Fibroblast of pulmonary artery (primary cell): ENCODE results near the gene VPREB1.

Source experiments
- DNase-seq: peaks from one replicate; pipeline ENCODE4 v3.0.0-alpha.2; 2010; ENCODE audit warnings: low read depth
- H3K4me3 ChIP-seq: replicated peaks from 2 replicates; pipeline ENCODE4 v1.5.1; 2011; ENCODE audit warnings: low read depth, mild to moderate bottlenecking, control low read depth, low read length, moderate library complexity
- CTCF ChIP-seq: IDR thresholded peaks from 2 replicates; pipeline ENCODE4 v1.5.1; 2011; ENCODE audit warnings: mild to moderate bottlenecking, control low read depth, low read length, inconsistent platforms; ENCODE audit errors: missing control alignments

The VPREB1 gene

DNA sequence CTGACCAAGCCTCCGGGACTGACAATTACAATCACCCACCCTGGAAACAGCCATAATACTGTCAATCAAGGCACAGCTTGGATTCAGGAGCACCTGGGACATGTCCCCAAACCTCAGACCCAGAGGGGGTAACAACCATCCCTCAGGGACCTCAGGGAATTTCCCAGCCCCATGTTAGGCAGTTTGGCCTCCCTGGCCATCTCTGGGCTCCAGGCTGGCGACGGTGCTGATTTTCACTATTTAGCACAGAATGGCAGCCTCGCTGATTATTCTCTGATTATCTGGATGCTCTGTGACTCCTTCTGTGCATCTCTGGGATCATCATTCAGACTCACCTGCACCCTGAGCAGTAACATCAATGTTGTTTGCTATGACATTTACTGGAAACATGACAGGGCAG lies 45.8 kb upstream of the VPREB1 start:
- no peak for DNase-seq
- TF ChIP-seq CTCF, result no peak
- no peak overlapping the region for H3K4me3 ChIP-seq

DNA sequence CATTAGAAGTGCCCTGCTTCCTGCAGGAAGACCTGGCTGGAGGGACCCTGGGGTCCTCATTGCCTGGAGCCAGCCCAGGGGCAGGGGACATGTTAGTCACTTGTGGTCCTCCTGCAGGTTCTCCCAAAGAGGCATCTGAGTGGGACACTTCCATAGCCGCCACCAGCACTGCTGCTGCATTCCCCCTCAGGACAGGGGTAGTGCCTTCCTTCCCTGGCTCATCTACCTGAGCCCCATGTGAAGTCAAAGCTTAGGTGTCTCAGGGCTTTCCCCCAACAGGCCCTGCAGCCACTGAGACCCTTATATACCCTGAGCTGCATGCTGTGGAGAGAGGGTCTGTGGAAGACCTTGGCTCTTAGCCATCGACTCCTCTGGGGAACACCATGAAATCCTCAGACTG lies 45.0 kb upstream of the VPREB1 start:
- DNase-seq, result no peak
- no peak overlapping the region for H3K4me3 ChIP-seq
- TF ChIP-seq CTCF, result no peak

DNA sequence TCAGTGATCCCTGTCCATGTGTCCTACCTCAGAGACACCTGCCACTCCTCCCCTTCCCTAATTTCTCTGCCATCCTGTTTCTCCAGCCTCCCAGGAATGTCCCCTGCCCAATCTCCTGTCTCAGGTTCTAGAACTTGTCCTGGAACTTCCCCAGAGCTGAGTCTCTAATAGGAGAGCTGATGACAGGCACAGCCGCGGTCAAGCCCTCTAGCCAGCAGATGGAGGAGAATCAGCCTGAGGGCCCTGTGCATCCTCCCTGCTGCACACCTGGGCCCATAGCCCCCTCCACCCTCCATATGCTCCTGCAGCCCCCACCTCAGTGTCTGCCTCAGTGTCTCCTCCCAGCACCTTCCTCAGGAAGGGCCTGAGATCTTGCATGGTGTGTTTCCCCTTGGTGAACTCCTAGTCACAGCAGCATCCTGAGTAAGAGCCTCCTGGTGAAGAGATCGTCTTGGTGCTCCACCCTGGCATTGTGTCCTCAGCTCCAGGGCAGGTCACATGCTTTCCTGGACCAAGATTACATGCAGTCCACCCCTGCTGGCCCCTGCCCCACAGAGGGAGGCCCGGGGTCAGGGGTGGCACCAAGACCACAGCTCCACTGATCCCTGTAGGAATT lies 43.9 kb upstream of the VPREB1 start:
- no peak for DNase-seq
- no peak overlapping the region for H3K4me3 ChIP-seq
- no peak for TF ChIP-seq CTCF

DNA sequence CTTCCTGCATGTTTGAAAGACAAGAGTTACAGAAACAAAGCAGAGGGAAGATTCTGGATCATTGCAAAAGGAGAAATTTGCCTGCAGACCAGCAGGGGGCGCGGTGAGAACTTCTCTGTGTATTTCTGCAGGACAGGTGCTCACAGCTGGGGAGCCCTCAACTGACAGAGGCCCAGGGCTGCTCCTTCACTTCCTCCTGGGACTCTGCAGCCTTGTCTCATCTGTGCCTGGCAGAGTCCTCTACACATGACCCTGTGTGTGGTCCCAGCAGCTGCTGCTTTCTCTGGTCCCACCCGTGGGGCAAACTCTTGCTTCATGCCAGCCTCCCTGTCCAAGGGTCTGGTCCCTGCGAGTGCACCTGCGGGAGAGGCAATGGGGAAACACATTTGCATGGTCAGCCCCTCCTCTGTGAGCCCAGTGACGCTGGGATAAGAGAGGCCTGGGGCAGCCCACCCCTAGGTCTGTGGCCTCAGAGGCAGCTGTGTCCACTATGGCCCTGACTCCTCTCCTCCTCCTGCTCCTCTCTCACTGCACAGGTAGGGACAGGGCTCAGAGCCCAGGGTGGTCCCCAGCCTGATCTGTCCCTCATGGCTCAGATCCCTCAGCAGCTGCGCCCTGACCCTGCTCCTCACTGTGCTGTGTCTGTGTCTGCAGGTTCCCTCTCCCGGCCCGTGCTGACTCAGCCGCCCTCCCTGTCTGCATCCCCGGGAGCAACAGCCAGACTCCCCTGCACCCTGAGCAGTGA lies 43.2 kb upstream of the VPREB1 start:
- peak; percentile 69 for TF ChIP-seq CTCF
- peak; percentile 44 for DNase-seq
- no peak overlapping the region for H3K4me3 ChIP-seq

DNA sequence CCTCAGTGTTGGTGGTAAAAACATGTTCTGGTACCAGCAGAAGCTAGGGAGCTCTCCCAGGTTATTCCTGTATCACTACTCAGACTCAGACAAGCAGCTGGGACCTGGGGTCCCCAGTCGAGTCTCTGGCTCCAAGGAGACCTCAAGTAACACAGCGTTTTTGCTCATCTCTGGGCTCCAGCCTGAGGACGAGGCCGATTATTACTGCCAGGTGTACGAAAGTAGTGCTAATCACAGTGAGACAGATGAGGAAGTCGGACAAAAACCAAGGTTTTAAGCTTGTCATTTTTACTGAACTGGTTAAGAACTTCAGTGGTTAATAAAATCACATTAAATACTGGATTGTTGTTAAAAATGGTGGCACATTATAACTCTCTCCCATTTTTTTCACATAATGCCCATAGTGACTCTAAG lies 42.6 kb upstream of the VPREB1 start:
- DNase-seq, result no peak
- TF ChIP-seq CTCF, result no peak
- no peak overlapping the region for H3K4me3 ChIP-seq

DNA sequence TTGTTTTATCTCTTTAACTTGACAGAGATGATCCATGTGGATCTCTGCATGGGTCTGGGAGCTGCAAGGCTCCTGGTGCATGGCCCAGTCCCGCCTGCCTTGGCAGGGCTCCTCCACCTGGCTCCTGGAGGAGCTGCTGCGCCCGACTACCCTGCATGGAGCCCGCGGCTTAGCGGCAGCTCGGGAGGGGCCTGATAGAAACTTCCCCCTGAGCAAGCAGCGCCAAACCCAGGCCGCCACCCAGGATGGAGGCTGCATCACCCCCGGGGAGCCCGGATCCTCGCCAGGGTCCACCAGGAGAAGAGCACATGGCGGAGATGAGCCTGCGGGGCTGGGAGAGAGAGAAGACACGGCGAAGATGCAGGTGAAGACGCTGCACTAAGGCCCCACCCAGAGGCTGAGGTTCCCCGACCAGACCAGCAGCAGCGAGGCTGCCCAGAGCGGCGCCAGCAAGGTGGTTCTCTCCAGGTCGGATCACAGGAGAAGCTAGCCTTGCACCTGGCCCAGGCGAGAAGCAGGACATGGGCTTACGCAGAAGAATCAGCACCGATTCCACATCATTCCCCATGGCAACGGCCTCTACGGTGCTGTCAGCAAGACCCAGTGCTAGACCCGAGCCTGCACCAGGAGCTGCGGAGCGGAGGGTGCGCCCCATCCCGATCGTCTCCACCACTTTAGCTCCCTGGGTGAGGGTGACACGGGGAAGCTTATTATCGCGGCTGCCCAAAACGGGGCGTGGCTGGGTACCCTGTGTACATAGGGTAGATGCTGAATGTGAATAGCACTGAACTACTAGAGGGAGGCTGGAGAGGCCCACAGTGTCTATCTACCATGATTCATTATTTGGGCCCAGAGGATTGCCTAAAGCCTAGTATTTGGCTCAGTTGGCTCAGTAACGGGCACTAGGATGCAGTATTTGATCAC lies 41.3 kb upstream of the VPREB1 start:
- TF ChIP-seq CTCF, result no peak
- no peak overlapping the region for H3K4me3 ChIP-seq
- DNase-seq, result no peak
